ENCODE measurements around the gene YIPF1. TPM values are rescaled to one million over a fixed set of nuclear protein-coding genes. Genes with fewer than 3 reads are reported as not detected.

The YIPF1 gene
- total and polyA plus RNA-seq, 12 donors, result 22.2 to 59.5 (median 38.9) TPM

GRCh38 chr1:53869454-53870117 is 20.0 kb downstream of the YIPF1 start:
- no peaks in the 10 kb centered on the region for H3K4me1 ChIP-seq (replicated peaks in 1 of 2)
- no peaks in the 10 kb centered on the region for H3K27me3 ChIP-seq
- H3K9me3 ChIP-seq (replicated peaks in 1 of 3), result no peaks in the 10 kb centered on the region
- intact Hi-C loops (cut with DNase I), result loop anchor here (10.0 kb wide), 2 partner anchors 165 to 215 kb away; no protein-coding TSS in a partner anchor
- no peak for DNase-seq
- H3K4me3 ChIP-seq, result no peak overlapping the region
- peaks cover 0 to 41% of the 10 kb centered on the region in 2 donors for H3K36me3 ChIP-seq (replicated peaks in 1 of 2)
- TF ChIP-seq CTCF (IDR thresholded peaks at IDR 0.05) (no peak), POLR2A (IDR thresholded peaks at IDR 0.05) (no peak)
- H3K27ac ChIP-seq, result no peak overlapping the region
- 85 to 91% (median 90%) methylated on average over 11 of the region's 11 CpGs for WGBS, 4 donors

- Histone ChIP-seq H3K27ac (no peak overlapping the region), H3K9me3 (replicated peaks in 1 of 3) (no peaks in the 10 kb centered on the region), H3K4me3 (no peak overlapping the region), H3K36me3 (replicated peaks in 1 of 2) (peaks cover 0 to 41% of the 10 kb centered on the region in 2 donors), H3K4me1 (replicated peaks in 1 of 2) (no peaks in the 10 kb centered on the region), H3K27me3 (no peaks in the 10 kb centered on the region)
- TF ChIP-seq POLR2A (IDR thresholded peaks at IDR 0.05) (no peak), CTCF (IDR thresholded peaks at IDR 0.05) (no peak)
- no peak for DNase-seq
- WGBS, 4 donors, result 53 to 86% (median 68%) methylated on average over 1 of the region's 1 CpG
- intact Hi-C loops (cut with DNase I), result loop anchor here in 1 of 2 donors (10.0 kb wide), 1 partner anchor 216 kb away; no protein-coding TSS in a partner anchor
Observed at GRCh38 chr1:53868565-53868964, 21.0 kb downstream of the YIPF1 start.

- no peak for DNase-seq
- Histone ChIP-seq H3K9me3 (replicated peaks in 1 of 3) (no peaks in the 10 kb centered on the region), H3K4me3 (no peak overlapping the region), H3K27ac (no peak overlapping the region), H3K27me3 (no peaks in the 10 kb centered on the region), H3K36me3 (replicated peaks in 1 of 2) (peaks cover 0 to 46% of the 10 kb centered on the region in 2 donors), H3K4me1 (replicated peaks in 1 of 2) (no peaks in the 10 kb centered on the region)
- WGBS, 4 donors, result 74 to 79% (median 77%) methylated on average over 7 of the region's 7 CpGs
- intact Hi-C loops (cut with DNase I), result loop anchor here in 1 of 2 donors (10.0 kb wide), 1 partner anchor 222 kb away; no protein-coding TSS in a partner anchor
- TF ChIP-seq POLR2A (IDR thresholded peaks at IDR 0.05), result no peak
- TF ChIP-seq CTCF (IDR thresholded peaks at IDR 0.05), result no peak
Observed at GRCh38 chr1:53862507-53862906, 27.1 kb downstream of the YIPF1 start.

GRCh38 chr1:53860967-53861411 is 28.6 kb downstream of the YIPF1 start:
- TF ChIP-seq POLR2A (IDR thresholded peaks at IDR 0.05) (no peak), CTCF (IDR thresholded peaks at IDR 0.05) (peak; percentile 45 to 77 (median 66))
- intact Hi-C loops (cut with DNase I), result loop anchor here in 1 of 2 donors (10.0 kb wide), 1 partner anchor 224 kb away; no protein-coding TSS in a partner anchor
- Histone ChIP-seq H3K36me3 (replicated peaks in 1 of 2) (peaks cover 0 to 50% of the 10 kb centered on the region in 2 donors), H3K4me3 (no peak overlapping the region), H3K27ac (no peak overlapping the region), H3K9me3 (replicated peaks in 1 of 3) (no peaks in the 10 kb centered on the region), H3K4me1 (replicated peaks in 1 of 2) (no peaks in the 10 kb centered on the region), H3K27me3 (no peaks in the 10 kb centered on the region)
- peak; percentile 31 to 63 (median 42) for DNase-seq

Data from adrenal gland (tissue), 12 donors.